Ovary (tissue), 3 donors: ENCODE measurements around the gene ALG10.

Experiments
- CTCF ChIP-seq, 3 donors: fragments of 450-650 bp in 2 of 3; fragments of 200-600 bp in 1 of 3; IDR thresholded peaks; one replicate each; pipeline versions ENCODE4 v1.5.1 to v1.8.0; 2016 to 2022; ENCODE audit warnings: antibody characterized with exemption in 3 of 3, mild to moderate bottlenecking in 1 of 3
- POLR2A ChIP-seq: fragments of 450-650 bp; IDR thresholded peaks from one replicate; pipeline ENCODE4 v1.6.1; 2017; ENCODE audit warnings: antibody characterized with exemption, mild to moderate bottlenecking, moderate library complexity
- donor health status: DM: no; HTN: no; CAD: no.

GRCh38 chr12:33988197-33988805 lies 34.0 kb upstream of the ALG10 start:
- TF ChIP-seq CTCF (IDR thresholded peaks at IDR 0.05), result no peak
- no peak for TF ChIP-seq POLR2A
